HCT116 (cell line): ENCODE results near the gene HINT2. TPM values are rescaled to one million over a fixed set of nuclear protein-coding genes. Genes with fewer than 3 reads are reported as not detected.

ENCODE experiments used
- ATAC-seq: fragments of 200-7000 bp; cut with Tn5 transposase; 2 replicates; pipeline ENCODE4 v1.9.1; 2020; ENCODE audit warnings: mild to moderate bottlenecking, moderate library complexity
- Bru-seq: library from RNA; stranded (reverse); fragments of 400-500 nt; gene quantifications from one replicate; lab custom pipeline; 2021; lab: Mats Ljungman, UMichigan
- BruChase-seq, 2 experiments: library from RNA; stranded (reverse); fragments of 400-500 nt; gene quantifications; one replicate each; lab custom pipeline; 2021; lab: Mats Ljungman, UMichigan
- BruUV-seq: library from RNA; stranded (reverse); fragments of 400-500 nt; replicated peaks from 2 replicates; lab custom pipeline; 2021; lab: Mats Ljungman, UMichigan
- CTCF ChIA-PET: fragments of 300-600 bp; sonication (Branson Sonifier 250); formaldehyde crosslinking; loops from one replicate; lab custom pipeline; 2021; ENCODE audit warnings: antibody characterized with exemption; lab: Charles Lee
- POLR2A ChIA-PET: fragments of 300-600, 350-600 bp; sonication (Branson Sonifier 250); formaldehyde crosslinking; loops from one replicate; lab custom pipeline; 2021; ENCODE audit warnings: antibody characterized with exemption; lab: Charles Lee
- RAD21 ChIA-PET, 2 experiments: fragments of 300-600 bp; sonication (Branson Sonifier 250); formaldehyde crosslinking; loops; one replicate each; lab custom pipeline; 2023; ENCODE audit warnings: low total read pairs in 2 of 2; ENCODE audit not compliant: uncharacterized antibody in 2 of 2, unreplicated experiment in 2 of 2, low non-redundant PET in 1 of 2; lab: Charles Lee
- DNase-seq: peaks from one replicate; pipeline ENCODE4 v3.0.0-alpha.2; 2010; ENCODE audit warnings: low read depth, low spot score
- H2AFZ ChIP-seq: fragments of 200-600 bp; shearing (Covaris generic), sonication (generic); 2 replicates; pipeline ENCODE4 v1.6.1; 2017; ENCODE audit warnings: low read depth, mixed run types, mixed read lengths, antibody characterized with exemption, low read length; ENCODE audit not compliant: poor library complexity, severe bottlenecking
- H3K27ac ChIP-seq: 2 replicates; pipeline ENCODE4 v1.5.1; 2012; ENCODE audit warnings: low read depth, low read length
- H3K27me3 ChIP-seq: fragments of 200-600 bp; sonication (generic); 2 replicates; pipeline ENCODE4 v1.6.1; 2016; ENCODE audit warnings: mixed run types, low read length, mixed read lengths; ENCODE audit not compliant: insufficient read depth
- H3K36me3 ChIP-seq, 2 experiments: fragments of 200-500 bp in 1 of 2; fragments of 200-600 bp in 1 of 2; sonication (Bioruptor generic) in 1 of 2; sonication (generic) in 1 of 2; 2 replicates each; pipeline versions ENCODE4 v1.5.1 to v1.6.1; 2014 to 2016; ENCODE audit warnings: low read length in 2 of 2, inconsistent platforms in 1 of 2, mixed read lengths in 1 of 2, mixed run types in 1 of 2; ENCODE audit not compliant: insufficient read depth in 2 of 2, control insufficient read depth in 1 of 2
- H3K4me1 ChIP-seq, 2 experiments: fragments of 200-600 bp in 1 of 2; sonication (generic) in 1 of 2; 2 replicates each; pipeline versions ENCODE4 v1.5.1 to v1.6.1; 2012 to 2017; ENCODE audit warnings: low read length in 2 of 2, inconsistent platforms in 1 of 2, mild to moderate bottlenecking in 1 of 2, mixed read lengths in 1 of 2, mixed run types in 1 of 2, moderate library complexity in 1 of 2; ENCODE audit not compliant: insufficient read depth in 2 of 2, control insufficient read depth in 1 of 2
- H3K4me2 ChIP-seq: fragments of 200-600 bp; sonication (generic); 2 replicates; pipeline ENCODE4 v1.6.1; 2017; ENCODE audit warnings: mixed run types, low read length, mixed read lengths
- H3K4me3 ChIP-seq, 2 experiments: fragments of 200-600 bp in 1 of 2; sonication (generic) in 1 of 2; replicated peaks in 1 of 2; 2 replicates each; pipeline ENCODE4 v1.5.1; 2011 to 2016; ENCODE audit warnings: low read length in 2 of 2, control low read depth in 1 of 2, low read depth in 1 of 2, mild to moderate bottlenecking in 1 of 2, mixed read lengths in 1 of 2, mixed run types in 1 of 2
- H3K79me2 ChIP-seq: fragments of 200-600 bp; sonication (generic); 2 replicates; pipeline ENCODE4 v1.6.1; 2017; ENCODE audit warnings: mild to moderate bottlenecking, mixed run types, low read length, moderate library complexity, mixed read lengths; ENCODE audit not compliant: insufficient read depth
- H3K9ac ChIP-seq: fragments of 200-600 bp; sonication (generic); 2 replicates; pipeline ENCODE4 v1.6.1; 2016; ENCODE audit warnings: low read length, mixed read lengths
- H3K9me2 ChIP-seq: fragments of 200-600 bp; sonication (generic), shearing (Covaris generic); 2 replicates; pipeline ENCODE4 v1.6.1; 2017; ENCODE audit warnings: mixed run types, mild to moderate bottlenecking, moderate library complexity; ENCODE audit not compliant: insufficient read depth
- H3K9me3 ChIP-seq, 2 experiments: fragments of 200-500 bp in 1 of 2; fragments of 200-600 bp in 1 of 2; sonication (Bioruptor generic) in 1 of 2; sonication (generic) in 1 of 2; 2 replicates each; pipeline ENCODE4 v1.6.1; 2014 to 2017; ENCODE audit warnings: low read length in 2 of 2, mixed read lengths in 2 of 2, inconsistent platforms in 1 of 2, low read depth in 1 of 2, mild to moderate bottlenecking in 1 of 2, mixed run types in 1 of 2, moderate library complexity in 1 of 2; ENCODE audit not compliant: control insufficient read depth in 1 of 2, insufficient read depth in 1 of 2
- H4K20me1 ChIP-seq: fragments of 200-600 bp; sonication (generic), shearing (Covaris generic); 2 replicates; pipeline ENCODE4 v1.6.1; 2017; ENCODE audit warnings: mixed run types, mild to moderate bottlenecking, moderate library complexity; ENCODE audit not compliant: insufficient read depth
- CEBPB ChIP-seq: IDR thresholded peaks from 2 replicates; pipeline ENCODE4 v1.6.1; 2012; ENCODE audit warnings: low read depth
- EGR1 ChIP-seq: IDR thresholded peaks from 2 replicates; pipeline ENCODE4 v1.6.1; 2012; ENCODE audit warnings: low read depth
- ELF1 ChIP-seq: IDR thresholded peaks from 2 replicates; pipeline ENCODE4 v1.6.1; 2012; ENCODE audit warnings: low read depth, borderline replicate concordance
- EZH2 ChIP-seq: fragments of 200-600 bp; sonication (generic); IDR thresholded peaks from 2 replicates; pipeline ENCODE4 v1.6.1; 2017; ENCODE audit warnings: antibody characterized with exemption, mixed run types
- POLR2A ChIP-seq: IDR thresholded peaks from 2 replicates; pipeline ENCODE4 v1.7.0; 2011; ENCODE audit warnings: borderline replicate concordance; ENCODE audit not compliant: insufficient read depth, insufficient read length; ENCODE audit errors: extremely low read depth
- POLR2AphosphoS5 ChIP-seq: IDR thresholded peaks from 2 replicates; pipeline ENCODE4 v1.6.1; 2011; ENCODE audit warnings: mild to moderate bottlenecking, low read depth, low read length, moderate library complexity
- SP1 ChIP-seq: IDR thresholded peaks from 2 replicates; pipeline ENCODE4 v1.6.1; 2012; ENCODE audit warnings: low read depth
- TCF7L2 ChIP-seq: IDR thresholded peaks from 2 replicates; pipeline ENCODE4 v1.7.0; 2011; ENCODE audit warnings: borderline replicate concordance, inconsistent platforms; ENCODE audit not compliant: insufficient read depth, insufficient read length; ENCODE audit errors: extremely low read depth
- YY1 ChIP-seq: IDR thresholded peaks from 2 replicates; pipeline ENCODE4 v1.6.1; 2011; ENCODE audit warnings: low read length, low read depth, moderate library complexity, mild to moderate bottlenecking; ENCODE audit not compliant: insufficient replicate concordance; ENCODE audit errors: extremely low read depth
- intact Hi-C: fragments of 100-400 bp; cut with micrococcal nuclease; formaldehyde crosslinking; loops from 2 replicates; pipeline ENCODE4 v1.10.0; 2022
- long read RNA-seq: library from polyadenylated mRNA; unstranded; transcript quantifications from one replicate; pipeline ENCODE4 v2.0.0, GENCODE V29; 2021; ENCODE audit not compliant: unreplicated experiment
- polyA plus RNA-seq: library from polyadenylated mRNA; unstranded; fragments of >200 nt; gene quantifications from 2 replicates; pipeline ENCODE4 v1.2.1, GENCODE V29; 2012; ENCODE audit warnings: missing spikeins
- total RNA-seq: library from RNA; stranded (reverse); gene quantifications from one replicate; pipeline ENCODE4 v1.2.1, GENCODE V29; 2021; ENCODE audit not compliant: unreplicated experiment
- TF ChIP-seq, protein P1 (sequence below): IDR thresholded peaks from 2 replicates; pipeline ENCODE4 v1.6.1; 2012; ENCODE audit warnings: low read depth

HINT2 gene
- total RNA-seq (49.0 TPM), Bru-seq, nascent RNA (percentile 79 among the genes with signal in this experiment), BruChase-seq, experiment 1, labeled RNA remaining after a 6-hour chase (percentile 90 among the genes with signal in this experiment), BruChase-seq, experiment 2, labeled RNA remaining after a 2-hour chase (percentile 89 among the genes with signal in this experiment)
- 60.9 and 73.0 TPM in 2 replicates for polyA plus RNA-seq
- long read RNA-seq, transcript HINT2-201 (5 exons, 628 nt): major isoform, 16 of 26 reads
- long read RNA-seq, partial matches to known transcripts: 6 of 26 reads
- long read RNA-seq, other reads (novel, unspliced or antisense): 0 of 26 reads

DNA sequence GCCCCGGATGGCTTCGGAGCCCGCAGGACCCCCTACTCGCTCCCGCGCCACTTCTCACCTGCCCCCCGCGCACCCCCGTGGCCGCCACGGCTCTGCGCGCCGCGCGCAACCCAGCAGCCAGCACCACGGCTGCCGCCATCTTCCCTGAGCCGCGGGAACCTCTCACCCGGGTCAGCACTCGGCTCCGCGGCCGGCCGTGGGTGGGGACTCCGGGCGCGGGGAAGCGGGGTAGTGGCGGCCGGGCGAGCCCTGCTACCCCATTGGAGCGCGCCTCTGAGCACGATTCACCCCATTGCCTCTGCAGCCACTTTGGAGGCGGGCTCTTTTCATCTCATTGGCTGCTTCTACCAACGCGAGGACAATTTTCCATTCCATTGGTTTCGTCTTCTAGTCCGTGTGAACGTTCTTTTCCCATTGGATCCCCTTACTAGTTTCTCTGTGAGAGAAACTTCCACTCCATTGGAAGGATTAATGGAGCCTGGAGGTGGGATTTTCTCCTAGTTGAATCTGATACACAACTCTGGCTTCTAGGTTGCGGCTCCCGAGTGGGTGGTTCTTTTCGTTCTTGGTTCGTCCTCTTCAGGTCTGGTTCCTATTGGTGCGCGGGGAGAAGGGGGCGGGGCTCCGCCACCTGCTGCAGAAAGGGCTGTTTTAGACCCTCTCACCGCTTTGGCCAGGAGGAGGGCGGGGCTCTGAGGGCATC lies at the start of gene HINT2:
Gene HINT2 (minus strand): TSS at position 202 of the 703 bp plus-strand sequence. CDS start 63 bp downstream, at position 139.
- no TSS peak for BruUV-seq
- TF ChIP-seq, protein P1, sequence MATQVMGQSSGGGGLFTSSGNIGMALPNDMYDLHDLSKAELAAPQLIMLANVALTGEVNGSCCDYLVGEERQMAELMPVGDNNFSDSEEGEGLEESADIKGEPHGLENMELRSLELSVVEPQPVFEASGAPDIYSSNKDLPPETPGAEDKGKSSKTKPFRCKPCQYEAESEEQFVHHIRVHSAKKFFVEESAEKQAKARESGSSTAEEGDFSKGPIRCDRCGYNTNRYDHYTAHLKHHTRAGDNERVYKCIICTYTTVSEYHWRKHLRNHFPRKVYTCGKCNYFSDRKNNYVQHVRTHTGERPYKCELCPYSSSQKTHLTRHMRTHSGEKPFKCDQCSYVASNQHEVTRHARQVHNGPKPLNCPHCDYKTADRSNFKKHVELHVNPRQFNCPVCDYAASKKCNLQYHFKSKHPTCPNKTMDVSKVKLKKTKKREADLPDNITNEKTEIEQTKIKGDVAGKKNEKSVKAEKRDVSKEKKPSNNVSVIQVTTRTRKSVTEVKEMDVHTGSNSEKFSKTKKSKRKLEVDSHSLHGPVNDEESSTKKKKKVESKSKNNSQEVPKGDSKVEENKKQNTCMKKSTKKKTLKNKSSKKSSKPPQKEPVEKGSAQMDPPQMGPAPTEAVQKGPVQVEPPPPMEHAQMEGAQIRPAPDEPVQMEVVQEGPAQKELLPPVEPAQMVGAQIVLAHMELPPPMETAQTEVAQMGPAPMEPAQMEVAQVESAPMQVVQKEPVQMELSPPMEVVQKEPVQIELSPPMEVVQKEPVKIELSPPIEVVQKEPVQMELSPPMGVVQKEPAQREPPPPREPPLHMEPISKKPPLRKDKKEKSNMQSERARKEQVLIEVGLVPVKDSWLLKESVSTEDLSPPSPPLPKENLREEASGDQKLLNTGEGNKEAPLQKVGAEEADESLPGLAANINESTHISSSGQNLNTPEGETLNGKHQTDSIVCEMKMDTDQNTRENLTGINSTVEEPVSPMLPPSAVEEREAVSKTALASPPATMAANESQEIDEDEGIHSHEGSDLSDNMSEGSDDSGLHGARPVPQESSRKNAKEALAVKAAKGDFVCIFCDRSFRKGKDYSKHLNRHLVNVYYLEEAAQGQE: no peak
- no peak for TF ChIP-seq CEBPB
- peak; percentile 77 for TF ChIP-seq POLR2A
- peak; percentile 58; the same call in 1 of the 2 replicates for TF ChIP-seq EGR1
- peak; percentile 83 for TF ChIP-seq YY1
- TF ChIP-seq TCF7L2: no peak
- TF ChIP-seq ELF1: no peak
- TF ChIP-seq EZH2: no peak
- TF ChIP-seq SP1: peak; percentile 92
- peak; percentile 92 for TF ChIP-seq POLR2AphosphoS5
- ATAC-seq: peak; percentile 90
- peak within 1 kb of the TSS; percentile 99 for H2AFZ ChIP-seq
- ChIA-PET POLR2A (interaction anchor here (1.3 kb wide), 1 partner anchor 67 kb away, joined by 3 read pairs; no protein-coding TSS in a partner anchor), CTCF (interaction anchor here (1.0 to 2.1 kb wide), 5 partner anchors 11 to 154 kb away, joined by 3 to 13 read pairs (median 7); no protein-coding TSS in a partner anchor), RAD21 (no interaction called here)
- no peaks in the 10 kb centered on the region for H3K9me2 ChIP-seq
- no peaks in the 10 kb centered on the region for H3K27me3 ChIP-seq
- no peaks in the 10 kb centered on the region for H3K9me3 ChIP-seq
- H4K20me1 ChIP-seq: no peaks in the 10 kb centered on the region
- intact Hi-C loops: no loop called here
- H3K4me2 ChIP-seq: peak within 1 kb of the TSS; percentile 89
- peak within 1 kb of the TSS; percentile 86 to 88 for H3K4me3 ChIP-seq
- H3K27ac ChIP-seq: peak within 1 kb of the TSS; percentile 97
- peak; percentile 98 for DNase-seq
- no peaks in the 10 kb centered on the region for H3K79me2 ChIP-seq
- no peaks in the 10 kb centered on the region for H3K36me3 ChIP-seq
- peaks cover 7 to 17% of the 10 kb centered on the region in 2 experiments; a peak in 3 of 4 replicates for H3K4me1 ChIP-seq
- peak within 1 kb of the TSS; percentile 95 for H3K9ac ChIP-seq
